KMS-11 (cell line): ENCODE results near the gene OR2T34.
A peak's percentile ranks its signal among the peaks of the same experiment; 100 is the strongest.
"Not testable (repeated sequence)": the region's sequence is repeated elsewhere in the genome, so short reads cannot be mapped to it uniquely, and the experiment has no call there.

Source experiments
- H2AFZ ChIP-seq: fragments of 200-600 bp; sonication (generic); 2 replicates; pipeline ENCODE4 v1.6.1; 2016; ENCODE audit warnings: antibody characterized with exemption, mixed run types, low read depth
- H3K27ac ChIP-seq: fragments of 200-600 bp; sonication (generic); 2 replicates; pipeline ENCODE4 v1.6.1; 2016; ENCODE audit warnings: mild to moderate bottlenecking, mixed run types
- H3K27me3 ChIP-seq: fragments of 200-600 bp; sonication (generic); 2 replicates; pipeline ENCODE4 v1.6.1; 2017; ENCODE audit warnings: mild to moderate bottlenecking, low read depth, mixed run types, moderate library complexity; ENCODE audit not compliant: insufficient read depth
- H3K36me3 ChIP-seq: fragments of 200-600 bp; sonication (generic); 2 replicates; pipeline ENCODE4 v1.6.1; 2017; ENCODE audit warnings: mild to moderate bottlenecking, mixed run types; ENCODE audit not compliant: insufficient read depth
- H3K4me1 ChIP-seq: fragments of 200-600 bp; sonication (generic); 2 replicates; pipeline ENCODE4 v1.6.1; 2016; ENCODE audit warnings: mild to moderate bottlenecking, low read depth, mixed run types; ENCODE audit not compliant: poor library complexity, severe bottlenecking
- H3K4me2 ChIP-seq: fragments of 200-600 bp; sonication (generic); 2 replicates; pipeline ENCODE4 v1.7.0; 2016; ENCODE audit warnings: mild to moderate bottlenecking, mixed run types
- H3K4me3 ChIP-seq: fragments of 200-600 bp; sonication (generic); IDR thresholded peaks from 2 replicates; pipeline ENCODE4 v1.6.1; 2017; ENCODE audit warnings: low read depth, low read length, mixed read lengths; ENCODE audit not compliant: insufficient read depth
- H3K79me2 ChIP-seq: fragments of 200-600 bp; sonication (generic); 2 replicates; pipeline ENCODE4 v1.6.1; 2016; ENCODE audit warnings: low read depth, mixed run types; ENCODE audit not compliant: insufficient read depth
- H3K9ac ChIP-seq: fragments of 200-600 bp; sonication (generic); 2 replicates; pipeline ENCODE4 v1.6.1; 2016; ENCODE audit warnings: mild to moderate bottlenecking, mixed run types
- H4K20me1 ChIP-seq: fragments of 200-600 bp; sonication (generic); 2 replicates; pipeline ENCODE4 v1.6.1; 2016; ENCODE audit warnings: mild to moderate bottlenecking, mixed run types; ENCODE audit not compliant: insufficient read depth
- CTCF ChIP-seq: fragments of 200-600 bp; sonication (generic); conservative IDR thresholded peaks from 2 replicates; pipeline ENCODE4 v1.6.1; 2017; ENCODE audit warnings: low read depth, mild to moderate bottlenecking, antibody characterized with exemption, low read length, moderate library complexity, mixed read lengths

Gene OR2T34

GRCh38 chr1:248574657-248575056 is at the start of gene OR2T34:
OR2T34 (minus strand) TSS chr1:248574757; CDS start chr1:248574757, 0 bp downstream.
- not testable (repeated sequence) for H3K27me3 ChIP-seq, H3K79me2 ChIP-seq, H3K27ac ChIP-seq, H2AFZ ChIP-seq, H4K20me1 ChIP-seq, H3K9ac ChIP-seq, H3K4me2 ChIP-seq, H3K4me3 ChIP-seq, H3K36me3 ChIP-seq, H3K4me1 ChIP-seq

GRCh38 chr1:248622570-248623001 is 48.0 kb upstream of the OR2T34 start:
- Histone ChIP-seq H3K36me3 (no peaks in the 10 kb centered on the region), H3K4me3 (no peak overlapping the region), H3K79me2 (no peaks in the 10 kb centered on the region), H3K27ac (no peak overlapping the region), H3K4me1 (no peaks in the 10 kb centered on the region), H3K27me3 (no peaks in the 10 kb centered on the region), H2AFZ (no peak overlapping the region), H3K9ac (no peak overlapping the region), H3K4me2 (no peak overlapping the region), H4K20me1 (no peaks in the 10 kb centered on the region)
- peak; percentile 89 for TF ChIP-seq CTCF

- H3K27me3 ChIP-seq: no peaks in the 10 kb centered on the region
- H3K79me2 ChIP-seq: no peaks in the 10 kb centered on the region
- H2AFZ ChIP-seq: no peak overlapping the region
- H3K27ac ChIP-seq: no peak overlapping the region
- no peak overlapping the region for H3K9ac ChIP-seq
- H3K4me3 ChIP-seq: no peak overlapping the region
- H3K4me2 ChIP-seq: no peak overlapping the region
- no peak for TF ChIP-seq CTCF
- no peaks in the 10 kb centered on the region for H3K4me1 ChIP-seq
- no peaks in the 10 kb centered on the region for H3K36me3 ChIP-seq
- H4K20me1 ChIP-seq: no peaks in the 10 kb centered on the region
Observed at GRCh38 chr1:248621770-248622169, 47.2 kb upstream of the OR2T34 start.

GRCh38 chr1:248618878-248619277 is 44.3 kb upstream of the OR2T34 start:
- peak; percentile 55 for TF ChIP-seq CTCF
- Histone ChIP-seq H3K9ac (no peak overlapping the region), H3K4me1 (peaks cover 6% of the 10 kb centered on the region), H3K27ac (no peak overlapping the region), H4K20me1 (no peaks in the 10 kb centered on the region), H3K4me2 (no peak overlapping the region), H3K4me3 (no peak overlapping the region), H3K36me3 (no peaks in the 10 kb centered on the region), H2AFZ (no peak overlapping the region), H3K27me3 (no peaks in the 10 kb centered on the region), H3K79me2 (no peaks in the 10 kb centered on the region)

GRCh38 chr1:248618119-248618518 is 43.6 kb upstream of the OR2T34 start:
- no peaks in the 10 kb centered on the region for H3K27me3 ChIP-seq
- no peak overlapping the region for H3K9ac ChIP-seq
- H4K20me1 ChIP-seq: no peaks in the 10 kb centered on the region
- H3K4me3 ChIP-seq: no peak overlapping the region
- H2AFZ ChIP-seq: no peak overlapping the region
- TF ChIP-seq CTCF: no peak
- no peak overlapping the region for H3K4me2 ChIP-seq
- no peak overlapping the region for H3K27ac ChIP-seq
- peaks cover 14% of the 10 kb centered on the region for H3K4me1 ChIP-seq
- H3K79me2 ChIP-seq: no peaks in the 10 kb centered on the region
- no peaks in the 10 kb centered on the region for H3K36me3 ChIP-seq
